ENCODE data around the gene PLCB3. TPM values are rescaled to one million over a fixed set of nuclear protein-coding genes. Genes with fewer than 3 reads are reported as not detected.

PLCB3 gene
- polyA plus RNA-seq, 1 donor, result 115 TPM

DNA sequence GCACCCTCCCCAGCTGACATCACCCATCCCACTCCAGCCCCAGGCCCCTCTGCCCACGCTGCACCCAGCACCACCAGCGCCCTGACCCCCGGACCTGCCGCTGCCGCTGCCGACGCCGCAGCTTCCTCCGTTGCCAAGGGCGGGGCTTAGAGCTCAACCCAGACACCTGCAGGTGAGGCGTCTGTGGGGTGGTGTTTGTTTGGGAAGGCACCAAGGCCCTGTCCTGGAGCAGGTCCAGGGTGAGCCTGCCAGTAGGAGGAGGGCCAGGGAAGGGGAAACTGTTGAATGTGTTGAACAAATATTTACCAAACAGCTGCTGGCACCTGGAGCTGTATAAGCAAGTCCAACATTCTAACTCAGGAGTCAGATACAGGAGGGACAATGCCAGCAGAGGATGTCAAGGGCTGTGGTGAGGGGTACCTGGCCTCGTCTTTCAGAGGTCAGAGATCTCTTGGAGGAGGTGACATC lies 13.8 kb upstream of the PLCB3 start:
- H3K9me3 ChIP-seq (ENCODE audit: control insufficient read depth, low read depth, low read length), result no peaks in the 10 kb centered on the region
- H3K4me3 ChIP-seq (ENCODE audit: low read length), result no peak overlapping the region
- WGBS (ENCODE audit: insufficient coverage, low lambda C conversion rate), result no CpG with 5 or more reads among the region's 12 CpGs
- peaks cover 44% of the 10 kb centered on the region for H3K4me1 ChIP-seq (ENCODE audit: control insufficient read depth, insufficient read depth, low read length)
- H3K27ac ChIP-seq (ENCODE audit: low read length), result peak overlapping the region; percentile 35
- peaks cover 21% of the 10 kb centered on the region for H3K36me3 ChIP-seq (ENCODE audit: control insufficient read depth, insufficient read depth, low read length)
- peak; percentile 72 to 85 for DNase-seq
- H3K27me3 ChIP-seq (ENCODE audit: control insufficient read depth, insufficient read depth, low read length), result no peaks in the 10 kb centered on the region

DNA sequence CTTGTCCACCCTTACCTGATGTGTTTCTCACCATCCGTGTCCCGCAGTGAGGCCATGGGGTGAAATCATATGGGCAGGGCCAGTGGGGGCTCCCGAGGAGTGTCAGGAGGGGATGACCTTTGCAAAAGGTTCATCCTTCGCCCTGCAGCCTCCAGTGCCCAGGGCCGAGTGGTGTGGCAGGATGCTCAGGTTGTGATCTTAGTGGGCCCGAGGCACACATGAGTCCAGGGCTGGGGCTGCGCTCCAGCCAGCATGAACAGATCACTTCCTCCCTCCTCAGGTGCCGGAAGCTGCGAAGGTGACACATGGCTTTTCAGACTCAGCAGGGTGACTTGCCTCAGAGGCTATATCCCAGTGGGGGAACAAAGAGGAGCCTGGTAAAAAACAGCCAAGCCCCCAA lies 13.3 kb upstream of the PLCB3 start:
- H3K4me1 ChIP-seq (ENCODE audit: control insufficient read depth, insufficient read depth, low read length), result peaks cover 46% of the 10 kb centered on the region
- DNase-seq, result no peak
- WGBS (ENCODE audit: insufficient coverage, low lambda C conversion rate), result no CpG with 5 or more reads among the region's 9 CpGs

DNA sequence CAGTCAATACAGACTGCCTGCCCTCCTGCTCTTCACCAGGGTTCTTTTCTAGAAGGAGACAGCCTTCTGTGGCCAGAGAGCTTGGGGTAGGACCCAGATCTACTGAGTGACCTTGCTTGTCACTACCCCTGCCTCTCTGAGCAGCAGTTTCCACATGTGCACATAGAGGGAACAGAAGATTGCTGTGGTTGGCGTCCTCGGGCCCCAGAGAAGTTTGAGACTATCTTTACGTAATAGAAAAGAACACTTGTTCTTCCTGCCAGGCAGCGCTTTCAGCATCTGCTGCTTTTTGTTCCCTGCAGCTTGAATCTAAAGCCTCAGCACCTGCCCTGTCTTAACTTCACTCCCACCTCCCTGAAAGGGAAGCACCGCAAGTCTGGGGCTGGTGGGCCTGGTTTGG lies 12.3 kb upstream of the PLCB3 start:
- no peaks in the 10 kb centered on the region for H3K27me3 ChIP-seq (ENCODE audit: control insufficient read depth, insufficient read depth, low read length)
- peaks cover 48% of the 10 kb centered on the region for H3K4me1 ChIP-seq (ENCODE audit: control insufficient read depth, insufficient read depth, low read length)
- no peak for DNase-seq
- no CpG with 5 or more reads among the region's 5 CpGs for WGBS (ENCODE audit: insufficient coverage, low lambda C conversion rate)
- no peaks in the 10 kb centered on the region for H3K9me3 ChIP-seq (ENCODE audit: control insufficient read depth, low read depth, low read length)
- peak overlapping the region; percentile 14 for H3K27ac ChIP-seq (ENCODE audit: low read length)
- no peak overlapping the region for H3K4me3 ChIP-seq (ENCODE audit: low read length)
- peaks cover 33% of the 10 kb centered on the region for H3K36me3 ChIP-seq (ENCODE audit: control insufficient read depth, insufficient read depth, low read length)

More for the DNA sequence above, 13.3 kb upstream of the PLCB3 start:
- Histone ChIP-seq H3K27me3 (ENCODE audit: control insufficient read depth, insufficient read depth, low read length) (no peaks in the 10 kb centered on the region), H3K4me3 (ENCODE audit: low read length) (no peak overlapping the region), H3K36me3 (ENCODE audit: control insufficient read depth, insufficient read depth, low read length) (peaks cover 24% of the 10 kb centered on the region), H3K9me3 (ENCODE audit: control insufficient read depth, low read depth, low read length) (no peaks in the 10 kb centered on the region), H3K27ac (ENCODE audit: low read length) (peak overlapping the region; percentile 1)

DNA sequence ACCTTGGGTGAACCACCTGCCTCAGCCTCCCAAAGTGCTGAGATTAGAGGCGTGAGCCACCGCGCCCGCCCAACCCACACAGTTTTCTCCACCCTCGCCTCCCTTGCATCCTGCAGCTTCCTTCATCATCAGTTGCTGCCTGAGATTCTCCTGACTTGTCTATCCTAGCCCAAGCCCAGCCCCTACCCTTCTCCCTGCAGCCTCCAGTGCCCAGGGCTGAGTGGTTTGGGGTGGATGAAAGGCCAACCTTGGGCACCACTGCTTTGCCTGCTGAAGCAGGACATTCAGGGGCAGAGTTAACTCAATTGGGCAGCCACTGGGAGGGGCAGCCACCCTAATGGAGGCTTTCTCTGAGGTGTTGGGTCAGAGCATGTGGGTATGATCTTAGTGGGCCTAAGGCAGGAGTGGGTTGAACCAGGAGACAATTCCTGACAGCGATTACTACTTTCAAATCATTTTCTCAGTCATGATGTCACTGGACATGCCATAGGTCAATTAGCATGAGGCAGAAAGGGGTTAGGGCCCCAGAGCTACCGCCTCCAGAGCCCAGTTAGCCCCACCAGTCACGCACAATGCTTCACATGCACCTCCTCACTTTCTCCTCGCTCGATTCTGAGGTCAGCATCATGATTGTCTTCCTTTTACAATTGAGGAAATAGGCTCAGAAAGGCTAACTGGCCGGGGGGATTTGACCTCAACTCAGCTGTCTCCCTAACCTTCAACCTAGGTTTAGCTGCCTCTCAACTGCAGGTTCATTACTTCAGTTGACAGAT lies 11.5 kb upstream of the PLCB3 start:
- H3K4me3 ChIP-seq (ENCODE audit: low read length), result peak overlapping the region; percentile 95

DNA sequence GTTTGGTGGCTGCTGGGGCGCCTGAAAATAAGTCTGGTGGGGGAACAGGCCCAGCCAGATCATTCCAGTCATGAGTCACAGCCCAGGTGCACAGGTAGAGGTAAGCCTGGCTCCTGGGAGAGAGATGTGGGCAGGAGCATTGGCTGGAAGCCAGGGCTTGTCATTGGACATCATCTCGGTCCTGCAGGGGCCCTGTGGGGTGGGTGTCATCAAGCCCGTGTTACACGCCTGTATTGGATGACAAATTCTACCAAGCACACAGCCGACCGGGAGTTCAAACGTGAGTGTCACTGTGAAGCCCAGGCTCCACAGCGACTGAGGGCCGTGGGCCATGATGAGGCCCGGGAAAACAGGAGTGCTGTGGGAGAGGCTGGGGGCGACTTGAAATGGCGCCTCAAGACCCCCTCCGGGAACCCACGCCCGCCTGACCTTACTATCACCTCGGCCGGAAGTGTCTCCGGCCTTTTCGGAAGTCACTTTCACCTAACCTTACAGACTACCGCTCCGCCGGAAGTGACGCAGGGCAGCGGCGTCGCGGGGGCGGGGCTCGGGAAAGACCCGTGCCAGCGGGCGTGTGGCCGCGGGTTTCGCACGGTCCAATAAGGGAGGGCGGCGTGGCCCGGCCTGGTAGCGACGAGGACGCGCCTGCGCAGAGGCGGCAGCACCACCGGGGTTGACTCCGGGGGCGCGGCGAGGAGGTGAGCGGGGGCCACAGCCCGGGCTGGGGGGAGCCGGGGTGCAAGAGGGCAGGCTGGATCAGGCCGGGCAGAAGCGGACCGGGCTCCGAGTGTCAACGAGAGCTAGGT lies 10.7 kb upstream of the PLCB3 start, which contains the start of gene FKBP2:
Gene FKBP2, plus strand, starts transcription at position 661 of the 806 bp plus-strand sequence. CDS start 1,293 bp downstream, outside the sequence.
- Histone ChIP-seq H3K9me3 (ENCODE audit: control insufficient read depth, low read depth, low read length) (no peaks in the 10 kb centered on the region), H3K27ac (ENCODE audit: low read length) (peak within 1 kb of the TSS; percentile 100), H3K4me3 (ENCODE audit: low read length) (peak within 1 kb of the TSS; percentile 95), H3K27me3 (ENCODE audit: control insufficient read depth, insufficient read depth, low read length) (no peaks in the 10 kb centered on the region), H3K36me3 (ENCODE audit: control insufficient read depth, insufficient read depth, low read length) (peaks cover 37% of the 10 kb centered on the region), H3K4me1 (ENCODE audit: control insufficient read depth, insufficient read depth, low read length) (peaks cover 48% of the 10 kb centered on the region)
- WGBS (ENCODE audit: insufficient coverage, low lambda C conversion rate), result no CpG with 5 or more reads among the region's 58 CpGs
- peak; percentile 98 to 99 for DNase-seq

More for the DNA sequence above, 11.5 kb upstream of the PLCB3 start:
- peaks cover 37% of the 10 kb centered on the region for H3K36me3 ChIP-seq (ENCODE audit: control insufficient read depth, insufficient read depth, low read length)
- H3K9me3 ChIP-seq (ENCODE audit: control insufficient read depth, low read depth, low read length), result no peaks in the 10 kb centered on the region
- DNase-seq, result no peak
- no peaks in the 10 kb centered on the region for H3K27me3 ChIP-seq (ENCODE audit: control insufficient read depth, insufficient read depth, low read length)
- peak overlapping the region; percentile 100 for H3K27ac ChIP-seq (ENCODE audit: low read length)
- 83% methylated on average over 1 of the region's 11 CpGs for WGBS (ENCODE audit: insufficient coverage, low lambda C conversion rate)
- H3K4me1 ChIP-seq (ENCODE audit: control insufficient read depth, insufficient read depth, low read length), result peaks cover 50% of the 10 kb centered on the region

DNA sequence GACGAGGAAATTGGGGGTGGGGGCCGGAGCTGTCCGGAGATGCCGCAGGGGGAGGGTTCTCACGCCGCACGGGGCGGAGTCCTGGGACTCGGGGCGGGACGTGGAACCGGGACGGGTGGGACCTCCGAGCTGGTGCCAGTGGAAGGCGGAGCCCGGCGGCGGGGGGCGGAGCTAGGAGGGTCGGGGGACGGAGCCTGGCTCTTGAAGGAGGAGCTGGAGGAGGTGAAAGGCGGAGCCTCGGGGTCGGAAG lies 10.2 kb upstream of the PLCB3 start:
- Histone ChIP-seq H3K4me1 (ENCODE audit: control insufficient read depth, insufficient read depth, low read length) (peaks cover 44% of the 10 kb centered on the region), H3K9me3 (ENCODE audit: control insufficient read depth, low read depth, low read length) (no peaks in the 10 kb centered on the region)
- WGBS (ENCODE audit: insufficient coverage, low lambda C conversion rate), result no CpG with 5 or more reads among the region's 24 CpGs

DNA sequence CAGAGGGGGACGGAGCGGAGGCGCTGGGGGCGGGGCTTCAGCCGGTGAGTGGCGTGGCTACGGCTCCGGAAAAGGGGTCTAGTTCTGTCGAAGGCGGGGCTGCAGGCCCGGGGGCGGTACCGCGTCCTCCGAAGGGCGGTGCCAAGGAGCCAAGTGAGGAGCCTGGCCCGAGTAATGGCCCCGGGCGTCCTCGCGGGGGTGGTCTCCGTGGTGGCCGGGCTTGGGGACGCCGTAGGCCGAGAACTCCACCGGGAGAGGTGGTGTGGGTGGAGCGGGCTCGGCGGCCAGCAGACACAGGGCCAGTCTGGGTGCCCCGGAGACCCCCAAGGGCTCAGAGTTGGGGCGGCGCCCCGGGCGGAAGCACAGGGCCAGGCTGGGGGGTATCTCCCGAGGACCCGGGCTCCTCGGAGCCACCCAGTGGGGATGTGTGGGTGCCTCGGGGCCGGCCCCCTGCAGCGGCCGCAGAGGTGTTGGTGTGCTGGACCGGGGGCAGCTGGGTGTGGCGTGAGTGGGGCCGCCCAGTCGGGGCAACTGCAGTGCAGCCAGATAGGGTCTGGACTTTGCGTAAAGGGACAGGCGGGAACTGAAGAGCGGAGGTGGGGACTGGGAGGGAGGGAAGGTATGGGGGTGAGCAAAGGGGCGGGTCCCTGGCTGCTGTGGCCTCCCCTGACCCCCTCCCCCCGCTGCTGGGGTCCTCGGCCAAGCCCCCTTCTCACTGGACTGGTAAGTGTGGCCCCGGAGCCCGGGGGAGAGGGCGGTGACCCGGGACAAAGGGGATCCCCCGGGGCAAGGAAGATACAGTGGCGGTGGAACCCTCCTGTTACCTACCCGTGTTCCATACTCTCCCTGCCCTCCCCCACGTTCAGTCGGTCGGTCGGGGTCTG lies 9.6 kb upstream of the PLCB3 start:
- Histone ChIP-seq H3K36me3 (ENCODE audit: control insufficient read depth, insufficient read depth, low read length) (peaks cover 33% of the 10 kb centered on the region), H3K4me3 (ENCODE audit: low read length) (peak overlapping the region; percentile 95), H3K27me3 (ENCODE audit: control insufficient read depth, insufficient read depth, low read length) (no peaks in the 10 kb centered on the region), H3K27ac (ENCODE audit: low read length) (peak overlapping the region; percentile 100), H3K9me3 (ENCODE audit: control insufficient read depth, low read depth, low read length) (no peaks in the 10 kb centered on the region), H3K4me1 (ENCODE audit: control insufficient read depth, insufficient read depth, low read length) (peaks cover 42% of the 10 kb centered on the region)
- WGBS (ENCODE audit: insufficient coverage, low lambda C conversion rate), result no CpG with 5 or more reads among the region's 63 CpGs
- DNase-seq, result peak; percentile 82 to 100

More for the DNA sequence above, 10.2 kb upstream of the PLCB3 start:
- DNase-seq, result peak in 1 of 2 donors; percentile 100
- H3K27ac ChIP-seq (ENCODE audit: low read length), result peak overlapping the region; percentile 100
- H3K4me3 ChIP-seq (ENCODE audit: low read length), result peak overlapping the region; percentile 95
- H3K36me3 ChIP-seq (ENCODE audit: control insufficient read depth, insufficient read depth, low read length), result peaks cover 33% of the 10 kb centered on the region
- H3K27me3 ChIP-seq (ENCODE audit: control insufficient read depth, insufficient read depth, low read length), result no peaks in the 10 kb centered on the region

DNA sequence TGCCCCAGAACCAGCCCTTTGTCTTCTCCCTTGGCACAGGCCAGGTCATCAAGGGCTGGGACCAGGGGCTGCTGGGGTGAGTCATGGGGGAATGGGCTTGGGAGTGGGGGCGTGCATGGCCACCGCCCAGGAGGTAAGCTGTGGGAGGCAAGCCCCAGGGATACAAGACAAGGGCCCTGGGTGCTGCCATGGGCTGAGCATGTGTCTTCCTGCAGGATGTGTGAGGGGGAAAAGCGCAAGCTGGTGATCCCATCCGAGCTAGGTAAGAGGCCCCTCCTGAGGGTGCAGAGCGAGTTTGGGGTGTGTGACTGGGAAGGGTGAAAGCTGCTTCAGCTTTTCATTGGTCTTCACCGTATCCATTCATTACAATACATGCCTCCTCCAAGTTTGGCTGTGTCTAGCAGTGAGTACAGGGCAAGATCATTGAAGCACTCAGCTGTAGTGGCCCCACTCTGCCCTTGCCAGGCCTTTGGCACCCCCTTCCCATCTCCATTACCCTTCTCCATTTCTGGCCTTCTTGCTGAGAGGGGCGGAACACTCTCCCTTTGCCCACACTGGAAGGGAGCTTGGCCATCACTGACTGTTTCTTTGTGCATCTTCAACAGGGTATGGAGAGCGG lies 8.0 kb upstream of the PLCB3 start:
- DNase-seq, result no peak
- no peaks in the 10 kb centered on the region for H3K27me3 ChIP-seq (ENCODE audit: control insufficient read depth, insufficient read depth, low read length)
- H3K27ac ChIP-seq (ENCODE audit: low read length), result no peak overlapping the region
- H3K36me3 ChIP-seq (ENCODE audit: control insufficient read depth, insufficient read depth, low read length), result peaks cover 27% of the 10 kb centered on the region
- no CpG with 5 or more reads among the region's 8 CpGs for WGBS (ENCODE audit: insufficient coverage, low lambda C conversion rate)
- no peaks in the 10 kb centered on the region for H3K9me3 ChIP-seq (ENCODE audit: control insufficient read depth, low read depth, low read length)
- peaks cover 38% of the 10 kb centered on the region for H3K4me1 ChIP-seq (ENCODE audit: control insufficient read depth, insufficient read depth, low read length)
- H3K4me3 ChIP-seq (ENCODE audit: low read length), result no peak overlapping the region

DNA sequence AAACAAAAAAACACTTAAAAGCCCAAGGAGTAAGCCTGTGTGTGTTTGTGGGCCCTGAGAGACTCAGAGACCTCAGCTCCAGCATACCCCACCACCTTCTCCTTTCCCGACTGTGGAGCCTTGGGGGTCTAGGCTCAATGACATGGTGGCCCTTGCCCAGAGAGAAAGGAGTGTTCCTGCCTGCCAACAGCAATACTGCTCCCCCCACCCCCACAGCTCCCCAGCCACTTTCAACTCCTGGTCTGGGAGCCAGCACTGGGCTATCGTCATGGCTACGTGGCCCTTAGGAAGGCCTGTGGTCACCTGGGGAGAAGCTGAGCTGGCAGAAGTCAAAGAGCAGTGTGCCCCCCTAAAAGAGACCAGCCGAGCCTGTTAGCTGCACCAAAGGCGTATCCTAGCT lies 7.2 kb upstream of the PLCB3 start:
- no peaks in the 10 kb centered on the region for H3K27me3 ChIP-seq (ENCODE audit: control insufficient read depth, insufficient read depth, low read length)
- no CpG with 5 or more reads among the region's 5 CpGs for WGBS (ENCODE audit: insufficient coverage, low lambda C conversion rate)
- no peak overlapping the region for H3K4me3 ChIP-seq (ENCODE audit: low read length)
- H3K36me3 ChIP-seq (ENCODE audit: control insufficient read depth, insufficient read depth, low read length), result peaks cover 20% of the 10 kb centered on the region
- no peak overlapping the region for H3K27ac ChIP-seq (ENCODE audit: low read length)
- no peak for DNase-seq
- no peaks in the 10 kb centered on the region for H3K9me3 ChIP-seq (ENCODE audit: control insufficient read depth, low read depth, low read length)
- H3K4me1 ChIP-seq (ENCODE audit: control insufficient read depth, insufficient read depth, low read length), result peaks cover 44% of the 10 kb centered on the region

Measured in large intestine (tissue), 3 donors.